Measurements from ENCODE around the gene GPC6. TPM values are rescaled to one million over a fixed set of nuclear protein-coding genes. Genes with fewer than 3 reads are reported as not detected.

GPC6 gene
- total and polyA plus RNA-seq, 9 of the 15 experiments (the other 6 are each of a cell fraction or from before 2014, with no cell fraction given): under 0.01 to 0.20 (median 0.01) TPM; not detected in 4

GRCh38 chr13:93959796-93960533 lies 733.4 kb downstream of the GPC6 start:
- Histone ChIP-seq H4K20me1 (replicated peaks; ENCODE audit: control insufficient read depth, insufficient read depth, low read length) (no peaks in the 10 kb centered on the region), H3K4me3 (no peak overlapping the region), H3K36me3 (ENCODE audit: control insufficient read depth, insufficient read depth, low read length) (no peaks in the 10 kb centered on the region), H3K4me1 (replicated peaks in 1 of 2; ENCODE audit: control insufficient read depth in 2 of 2, insufficient read depth in 2 of 2, low read length in 2 of 2) (no peaks in the 10 kb centered on the region), H3K4me2 (ENCODE audit: insufficient read depth, low read length) (no peak overlapping the region), H3K9ac (ENCODE audit: insufficient read depth in 1 of 2, low read depth in 2 of 2, low read length in 2 of 2) (no peak overlapping the region), H3K27ac (ENCODE audit: extremely low read depth, low read depth, low read length) (no peak overlapping the region), H3K9me1 (ENCODE audit: control insufficient read depth, insufficient read depth, low read length) (no peaks in the 10 kb centered on the region), H2AFZ (ENCODE audit: low read depth, low read length) (no peak overlapping the region), H3K79me2 (ENCODE audit: control insufficient read depth, insufficient read depth, low read length) (no peaks in the 10 kb centered on the region), H3K9me3 (replicated peaks; ENCODE audit: control insufficient read depth, insufficient read depth, low read depth, low read length) (no peaks in the 10 kb centered on the region), H3K27me3 (ENCODE audit: control insufficient read depth in 2 of 2, insufficient read depth in 2 of 2, low read length in 2 of 2) (no peaks in the 10 kb centered on the region)
- CTCF ChIA-PET (ENCODE audit: low intra/inter-chr PET ratio): no interaction called here
- intact Hi-C loops (cut with micrococcal nuclease) (no loop called here), in situ Hi-C loops (cut with MboI) (no loop called here)
- no peak for FAIRE-seq
- BruUV-seq (replicated peaks): no TSS peak
- TF ChIP-seq CBFA2T2 (conservative IDR thresholded peaks at IDR 0.05) (no peak), RUNX1 (IDR thresholded peaks at IDR 0.05; ENCODE audit: low read depth) (no peak), CC2D1A (IDR thresholded peaks at IDR 0.05) (no peak), DLX4 (CRISPR knock-in tag; IDR thresholded peaks at IDR 0.05) (no peak), HOXB6 (CRISPR knock-in tag; IDR thresholded peaks at IDR 0.05; ENCODE audit: borderline replicate concordance) (no peak), STAG1 (CRISPR knock-in tag; IDR thresholded peaks at IDR 0.05; ENCODE audit: borderline replicate concordance) (no peak), GTF2A2 (tag; IDR thresholded peaks at IDR 0.05) (no peak), MEIS2 (IDR thresholded peaks at IDR 0.05; ENCODE audit: partially characterized antibody) (no peak), TBP (optimal IDR thresholded peaks at IDR 0.05; ENCODE audit: low read depth, low read length) (no peak), ELF2 (CRISPR knock-in tag; IDR thresholded peaks at IDR 0.05) (no peak), MNT (conservative IDR thresholded peaks at IDR 0.05) (no peak), ZNF282 (CRISPR knock-in tag; IDR thresholded peaks at IDR 0.05) (no peak), ZBTB12 (CRISPR knock-in tag; IDR thresholded peaks at IDR 0.05) (no peak), ILF3 (IDR thresholded peaks at IDR 0.05; ENCODE audit: borderline replicate concordance) (no peak), HMBOX1 (IDR thresholded peaks at IDR 0.05) (no peak)
- no peak for DNase-seq (ENCODE audit: extremely low read depth in 1 of 4, low spot score in 3 of 4)
- POLR2A ChIA-PET: no interaction called here
- ATAC-seq: no peak
- 0% methylated on average over 8 of the region's 10 CpGs for WGBS (ENCODE audit: insufficient coverage, low coverage, missing lambda C conversion rate)
